Stomach smooth muscle (tissue), 2 donors: Measurements from ENCODE around the gene FLRT3.

ENCODE experiments used
- H3K27ac ChIP-seq: one replicate; pipeline ENCODE4 v1.7.0; 2013; ENCODE audit warnings: mild to moderate bottlenecking, low read length, inconsistent platforms
- H3K27me3 ChIP-seq, 2 donors: one replicate each; pipeline ENCODE4 v1.7.0; 2013; ENCODE audit warnings: low read length in 2 of 2; ENCODE audit not compliant: insufficient read depth in 2 of 2, control insufficient read depth in 1 of 2
- H3K36me3 ChIP-seq, 2 donors: one replicate each; pipeline ENCODE4 v1.7.0; 2013; ENCODE audit warnings: low read length in 2 of 2; ENCODE audit not compliant: control insufficient read depth in 2 of 2, insufficient read depth in 2 of 2
- H3K4me1 ChIP-seq: one replicate; pipeline ENCODE4 v1.7.0; 2013; ENCODE audit warnings: low read length; ENCODE audit not compliant: control insufficient read depth, insufficient read depth
- H3K4me3 ChIP-seq, 2 donors: one replicate each; pipeline ENCODE4 v1.7.0; 2013; ENCODE audit warnings: low read length in 2 of 2
- H3K9ac ChIP-seq, 2 donors: one replicate each; pipeline ENCODE4 v1.7.0; 2013; ENCODE audit warnings: low read length in 2 of 2, mild to moderate bottlenecking in 1 of 2
- H3K9me3 ChIP-seq, 2 donors: one replicate each; pipeline ENCODE4 v1.7.0; 2013; ENCODE audit warnings: low read length in 2 of 2; ENCODE audit not compliant: control insufficient read depth in 2 of 2
- donor health status: healthy.
- donor health status: Pancreatic carcinoma.

FLRT3 gene

GRCh38 chr20:14291502-14291901, 45.9 kb downstream of the FLRT3 start:
- Histone ChIP-seq H3K27ac (no peak overlapping the region), H3K36me3 (no peaks in the 10 kb centered on the region), H3K27me3 (no peaks in the 10 kb centered on the region), H3K4me1 (no peaks in the 10 kb centered on the region), H3K9me3 (no peaks in the 10 kb centered on the region), H3K9ac (no peak overlapping the region), H3K4me3 (no peak overlapping the region)

- H3K27ac ChIP-seq, result no peak overlapping the region
- no peaks in the 10 kb centered on the region for H3K4me1 ChIP-seq
- no peaks in the 10 kb centered on the region for H3K36me3 ChIP-seq
- no peak overlapping the region for H3K9ac ChIP-seq
- no peaks in the 10 kb centered on the region for H3K27me3 ChIP-seq
- no peak overlapping the region for H3K4me3 ChIP-seq
- no peaks in the 10 kb centered on the region for H3K9me3 ChIP-seq
These were observed 48.8 kb downstream of the FLRT3 start for GRCh38 chr20:14288341-14289330.

GRCh38 chr20:14284443-14284842, 53.0 kb downstream of the FLRT3 start:
- H3K36me3 ChIP-seq, result no peaks in the 10 kb centered on the region
- H3K4me1 ChIP-seq, result no peaks in the 10 kb centered on the region
- H3K27me3 ChIP-seq, result no peaks in the 10 kb centered on the region
- no peaks in the 10 kb centered on the region for H3K9me3 ChIP-seq
- H3K4me3 ChIP-seq, result no peak overlapping the region
- H3K27ac ChIP-seq, result no peak overlapping the region
- H3K9ac ChIP-seq, result no peak overlapping the region

GRCh38 chr20:14282140-14282539, 55.3 kb downstream of the FLRT3 start:
- no peaks in the 10 kb centered on the region for H3K27me3 ChIP-seq
- H3K9ac ChIP-seq, result no peak overlapping the region
- H3K4me1 ChIP-seq, result no peaks in the 10 kb centered on the region
- no peaks in the 10 kb centered on the region for H3K36me3 ChIP-seq
- no peak overlapping the region for H3K4me3 ChIP-seq
- H3K27ac ChIP-seq, result no peak overlapping the region
- H3K9me3 ChIP-seq, result no peaks in the 10 kb centered on the region
